ENCODE results near the gene ABCB11. TPM values are rescaled to one million over a fixed set of nuclear protein-coding genes. Genes with fewer than 3 reads are reported as not detected.

Gene ABCB11
- total and polyA plus RNA-seq, 2 donors (not counting 3 experiments of a cell fraction or from before 2014, with no cell fraction given), result 0.22 to 0.44 TPM

- no peaks in the 10 kb centered on the region for H3K9me3 ChIP-seq (replicated peaks; ENCODE audit: control insufficient read depth, insufficient read depth, low read length)
- H3K4me1 ChIP-seq (ENCODE audit: control insufficient read depth, extremely low read depth, insufficient read depth, low read length), result peaks cover 33% of the 10 kb centered on the region
- H3K9ac ChIP-seq (replicated peaks; ENCODE audit: extremely low read depth, insufficient read depth, low read length), result no peak overlapping the region
- TF ChIP-seq MYC (IDR thresholded peaks at IDR 0.05; ENCODE audit: low read depth, low read length) (no peak), GATA2 (IDR thresholded peaks at IDR 0.05; ENCODE audit: insufficient read depth, insufficient read length, low read depth, low read length) (no peak), POLR2AphosphoS5 (IDR thresholded peaks at IDR 0.05; ENCODE audit: insufficient read depth, low read depth, low read length) (no peak), EZH2 (IDR thresholded peaks at IDR 0.05; ENCODE audit: borderline replicate concordance, low read depth, low read length, severe bottlenecking) (no peak), MAX (IDR thresholded peaks at IDR 0.05; ENCODE audit: insufficient read depth, insufficient read length) (no peak), FOS (IDR thresholded peaks at IDR 0.05; ENCODE audit: borderline replicate concordance, insufficient read depth, low read length) (no peak), CTCF (IDR thresholded peaks at IDR 0.05; ENCODE audit: extremely low read depth in 1 of 2, insufficient read depth in 1 of 2, low read depth in 1 of 2, low read length in 2 of 2) (no peak), JUN (IDR thresholded peaks at IDR 0.05; ENCODE audit: borderline replicate concordance, insufficient read depth, insufficient read length, low read depth) (no peak), POLR2A (IDR thresholded peaks at IDR 0.05; ENCODE audit: low read depth, low read length) (no peak)
- intact Hi-C loops (cut with micrococcal nuclease), result loop anchor here (1.0 kb wide), 2 partner anchors 10 to 18 kb away; no protein-coding TSS in a partner anchor
- no peaks in the 10 kb centered on the region for H3K79me2 ChIP-seq (ENCODE audit: control insufficient read depth, insufficient read depth, low read length)
- H2AFZ ChIP-seq (ENCODE audit: low read depth, low read length), result no peak overlapping the region
- H3K4me2 ChIP-seq (ENCODE audit: insufficient read depth, low read length), result no peak overlapping the region
- ChIA-PET POLR2A (no interaction called here), CTCF (interaction anchor here (1.0 to 1.3 kb wide), 3 partner anchors 11 to 19 kb away, joined by 3 read pairs; no protein-coding TSS in a partner anchor)
- dilution Hi-C loops (cut with MboI; ENCODE audit: extremely low pct_ligation_motif_present, low sequenced_read_pairs), result no loop called here
- peak overlapping the region; percentile 88 for H3K27ac ChIP-seq (ENCODE audit: insufficient read depth, low read depth, low read length)
- no peaks in the 10 kb centered on the region for H3K9me1 ChIP-seq (replicated peaks; ENCODE audit: control insufficient read depth, extremely low read depth, insufficient read depth, low read length)
- no peaks in the 10 kb centered on the region for H3K36me3 ChIP-seq (ENCODE audit: control insufficient read depth in 2 of 2, extremely low read depth in 1 of 2, insufficient read depth in 2 of 2, low read length in 2 of 2)
- no peaks in the 10 kb centered on the region for H4K20me1 ChIP-seq (replicated peaks; ENCODE audit: control insufficient read depth, extremely low read depth, insufficient read depth, low read length)
- no TSS peak for BruUV-seq (replicated peaks)
- FAIRE-seq (peak; percentile 50), DNase-seq (ENCODE audit: low read depth, low spot score) (no peak)
- no peak overlapping the region for H3K4me3 ChIP-seq (replicated peaks in 1 of 3; ENCODE audit: insufficient read depth in 1 of 3, low read depth in 1 of 3, low read length in 3 of 3)
- no peaks in the 10 kb centered on the region for H3K27me3 ChIP-seq (ENCODE audit: control insufficient read depth in 2 of 2, insufficient read depth in 2 of 2, low read length in 2 of 2)
Observed at GRCh38 chr2:169011698-169012097, 19.4 kb downstream of the ABCB11 start.

All from endothelial cell of umbilical vein (primary cell).